NCI-H2196 (cell line): ENCODE data around the gene MUC5AC.

ENCODE experiments used
- DNase-seq: peaks from one replicate; lab custom pipeline; 2025; ENCODE audit not compliant: unreplicated experiment; lab: John Stamatoyannopoulos, UW

MUC5AC gene

DNA sequence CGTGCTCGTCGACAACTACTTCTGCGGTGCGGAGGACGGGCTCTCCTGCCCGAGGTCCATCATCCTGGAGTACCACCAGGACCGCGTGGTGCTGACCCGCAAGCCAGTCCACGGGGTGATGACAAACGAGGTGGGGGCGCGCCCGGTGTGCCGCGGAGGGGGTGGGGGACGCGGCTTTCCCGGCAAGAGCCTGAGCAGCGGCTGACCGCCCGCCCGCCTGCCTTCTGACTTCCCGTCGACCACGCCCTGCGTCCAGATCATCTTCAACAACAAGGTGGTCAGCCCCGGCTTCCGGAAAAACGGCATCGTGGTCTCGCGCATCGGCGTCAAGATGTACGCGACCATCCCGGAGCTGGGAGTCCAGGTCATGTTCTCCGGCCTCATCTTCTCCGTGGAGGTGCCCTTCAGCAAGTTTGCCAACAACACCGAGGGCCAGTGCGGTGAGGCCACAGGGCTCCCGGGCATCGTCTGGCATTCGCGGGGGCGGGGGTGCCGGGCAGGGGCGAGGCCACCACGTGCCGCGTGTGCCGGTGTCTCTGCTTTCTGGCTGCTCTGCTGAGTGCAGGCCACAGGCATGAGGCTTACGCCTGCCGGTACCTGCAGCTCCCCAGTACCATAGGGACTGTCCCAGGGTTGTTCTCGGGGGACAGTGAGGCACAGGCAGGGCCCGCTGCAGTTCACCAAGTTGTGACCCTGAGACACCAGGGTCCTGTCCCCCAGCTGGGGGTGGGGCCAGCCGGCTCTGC, 36.7 kb downstream of the MUC5AC start:
- no peak for DNase-seq

GRCh38 chr11:1194977-1195681, 37.4 kb downstream of the MUC5AC start:
- DNase-seq = no peak

DNA sequence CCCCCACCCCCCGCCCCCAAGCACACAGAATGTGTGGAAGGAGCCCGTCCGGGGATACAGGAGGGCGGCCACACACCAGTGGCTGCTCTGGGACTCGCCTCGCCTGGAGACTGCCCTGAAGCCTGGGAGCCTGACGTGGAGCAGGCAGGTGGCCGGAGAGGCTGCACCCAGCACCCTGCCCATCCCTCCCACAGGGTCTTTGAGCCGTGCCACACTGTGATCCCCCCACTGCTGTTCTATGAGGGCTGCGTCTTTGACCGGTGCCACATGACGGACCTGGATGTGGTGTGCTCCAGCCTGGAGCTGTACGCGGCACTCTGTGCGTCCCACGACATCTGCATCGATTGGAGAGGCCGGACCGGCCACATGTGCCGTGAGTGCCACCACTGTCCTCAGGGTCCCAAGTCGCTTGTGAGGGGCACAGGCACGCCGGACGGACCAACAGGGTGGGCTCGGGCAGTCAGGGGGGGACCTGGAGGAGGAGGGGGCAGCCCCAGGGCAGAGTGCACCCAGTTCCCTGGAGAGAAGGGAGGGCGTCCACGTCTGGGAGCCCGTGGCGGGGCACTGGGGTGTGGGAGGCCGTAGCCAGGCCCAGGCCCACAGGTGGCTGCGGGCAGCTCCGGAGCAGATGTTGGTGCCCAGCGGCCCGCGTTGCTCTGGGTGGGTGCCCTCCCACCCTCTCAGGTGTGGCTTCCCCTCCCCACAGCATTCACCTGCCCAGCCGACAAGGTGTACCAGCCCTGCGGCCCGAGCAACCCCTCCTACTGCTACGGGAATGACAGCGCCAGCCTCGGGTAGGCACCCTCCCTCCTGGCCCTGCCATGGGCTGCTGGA, 38.1 kb downstream of the MUC5AC start:
- DNase-seq = no peak

GRCh38 chr11:1196516-1197391, 39.0 kb downstream of the MUC5AC start:
- no peak for DNase-seq

GRCh38 chr11:1197431-1197885, 39.7 kb downstream of the MUC5AC start:
- no peak for DNase-seq

DNA sequence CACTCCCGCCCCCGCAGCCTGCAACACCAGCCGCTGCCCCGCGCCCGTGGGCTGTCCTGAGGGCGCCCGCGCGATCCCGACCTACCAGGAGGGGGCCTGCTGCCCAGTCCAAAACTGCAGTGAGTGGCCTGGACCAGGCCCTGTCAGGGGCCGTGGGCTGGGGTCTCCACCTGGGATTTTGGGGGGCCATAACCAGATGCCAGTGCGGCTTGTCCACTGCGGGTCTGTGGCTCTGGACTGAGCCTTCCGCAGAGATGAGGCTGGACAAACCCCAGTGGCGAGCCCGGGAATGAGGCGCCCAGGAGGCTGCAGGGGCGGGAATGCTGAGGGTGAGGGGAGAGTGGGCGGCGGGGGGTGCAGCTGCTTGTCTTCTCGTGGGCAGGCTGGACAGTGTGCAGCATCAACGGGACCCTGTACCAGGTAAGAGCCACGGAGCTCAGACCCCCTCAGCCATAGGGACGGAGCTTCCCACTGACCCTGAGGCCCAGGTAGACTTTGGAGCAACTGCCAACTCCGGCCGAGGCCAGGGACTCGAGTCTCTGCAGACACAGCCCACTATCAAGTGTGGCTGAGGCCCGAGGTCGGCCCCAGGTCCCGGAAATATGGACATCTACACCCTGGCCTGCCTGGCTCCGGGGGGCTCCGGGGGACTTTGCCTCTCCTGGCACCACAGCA, 40.3 kb downstream of the MUC5AC start:
- no peak for DNase-seq

DNA sequence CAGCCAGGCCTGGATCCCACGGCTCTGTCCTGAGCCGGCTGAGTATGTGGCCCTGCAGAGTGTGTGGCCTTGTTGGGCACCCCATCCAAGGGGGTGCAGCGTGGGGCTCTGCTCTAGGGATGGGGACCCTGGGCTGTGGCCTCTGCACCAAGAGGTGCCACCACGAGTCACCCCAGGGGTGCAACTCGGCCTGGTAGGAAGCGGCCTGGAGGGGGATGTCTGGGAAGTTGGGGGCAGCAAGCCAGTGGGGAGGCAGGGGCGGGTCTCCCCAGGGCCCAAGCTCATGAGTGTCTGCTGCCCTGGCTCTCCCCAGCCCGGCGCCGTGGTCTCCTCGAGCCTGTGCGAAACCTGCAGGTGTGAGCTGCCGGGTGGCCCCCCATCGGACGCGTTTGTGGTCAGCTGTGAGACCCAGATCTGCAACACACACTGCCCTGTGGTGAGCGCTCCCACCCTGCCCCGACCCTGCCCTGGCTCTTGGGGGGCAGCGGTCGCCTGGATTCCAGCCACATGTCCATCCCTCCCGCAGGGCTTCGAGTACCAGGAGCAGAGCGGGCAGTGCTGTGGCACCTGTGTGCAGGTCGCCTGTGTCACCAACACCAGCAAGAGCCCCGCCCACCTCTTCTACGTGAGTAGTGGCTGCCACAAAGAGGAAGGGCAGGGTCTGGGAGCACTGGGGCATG, 40.9 kb downstream of the MUC5AC start:
- DNase-seq = peak; percentile 26

DNA sequence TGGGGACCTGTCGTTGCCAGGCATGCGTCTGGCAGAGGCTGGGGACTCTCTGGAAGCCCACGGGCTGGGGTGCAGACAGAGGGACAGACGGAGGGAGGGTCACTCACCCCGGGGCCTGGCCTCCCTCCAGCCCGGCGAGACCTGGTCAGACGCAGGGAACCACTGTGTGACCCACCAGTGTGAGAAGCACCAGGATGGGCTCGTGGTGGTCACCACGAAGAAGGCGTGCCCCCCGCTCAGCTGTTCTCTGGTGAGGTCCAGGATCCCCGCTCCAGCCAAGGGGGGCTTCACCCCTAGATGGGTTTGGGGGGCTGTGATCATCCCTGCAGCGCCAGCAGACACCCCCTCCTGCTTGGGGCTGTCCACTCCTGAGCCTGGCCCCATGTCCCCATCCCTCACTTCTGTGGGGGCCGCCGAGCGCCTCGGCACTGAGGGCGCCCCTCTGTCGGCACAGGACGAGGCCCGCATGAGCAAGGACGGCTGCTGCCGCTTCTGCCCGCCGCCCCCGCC, 41.5 kb downstream of the MUC5AC start:
- DNase-seq = no peak

DNA sequence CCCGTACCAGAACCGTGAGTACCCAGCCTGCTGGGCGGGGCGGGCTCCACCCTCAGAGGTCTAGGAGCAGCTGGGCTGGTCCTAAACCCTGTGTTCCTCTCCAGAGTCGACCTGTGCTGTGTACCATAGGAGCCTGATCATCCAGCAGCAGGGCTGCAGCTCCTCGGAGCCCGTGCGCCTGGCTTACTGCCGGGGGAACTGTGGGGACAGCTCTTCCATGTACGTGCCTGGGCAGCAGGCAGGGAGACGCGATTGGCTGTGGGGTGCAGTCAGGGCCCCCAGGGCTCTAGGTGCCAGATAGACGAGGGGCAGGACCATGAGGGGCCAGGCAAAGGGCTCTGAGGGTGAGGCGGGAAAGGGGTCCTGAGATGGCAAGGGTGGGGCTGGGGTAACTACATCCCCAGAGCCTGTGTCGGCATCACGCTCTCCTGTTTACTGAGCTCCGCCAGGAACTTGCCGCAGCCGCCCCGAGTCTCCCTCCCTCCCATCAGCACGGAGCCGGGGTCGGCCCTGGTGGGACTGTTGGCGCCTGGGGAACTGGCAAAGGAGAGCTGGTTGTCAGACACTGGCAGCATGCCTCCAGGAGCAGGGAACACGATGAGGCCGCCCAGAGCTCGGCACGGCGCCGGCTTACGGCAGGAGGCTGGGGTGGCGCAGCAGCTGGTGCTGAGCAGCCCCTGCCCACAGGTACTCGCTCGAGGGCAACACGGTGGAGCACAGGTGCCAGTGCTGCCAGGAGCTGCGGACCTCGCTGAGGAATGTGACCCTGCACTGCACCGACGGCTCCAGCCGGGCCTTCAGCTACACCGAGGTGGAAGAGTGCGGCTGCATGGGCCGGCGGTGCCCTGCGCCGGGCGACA, 42.2 kb downstream of the MUC5AC start:
- DNase-seq = peak; percentile 62

GRCh38 chr11:1200611-1201191, 42.9 kb downstream of the MUC5AC start:
- no peak for DNase-seq

DNA sequence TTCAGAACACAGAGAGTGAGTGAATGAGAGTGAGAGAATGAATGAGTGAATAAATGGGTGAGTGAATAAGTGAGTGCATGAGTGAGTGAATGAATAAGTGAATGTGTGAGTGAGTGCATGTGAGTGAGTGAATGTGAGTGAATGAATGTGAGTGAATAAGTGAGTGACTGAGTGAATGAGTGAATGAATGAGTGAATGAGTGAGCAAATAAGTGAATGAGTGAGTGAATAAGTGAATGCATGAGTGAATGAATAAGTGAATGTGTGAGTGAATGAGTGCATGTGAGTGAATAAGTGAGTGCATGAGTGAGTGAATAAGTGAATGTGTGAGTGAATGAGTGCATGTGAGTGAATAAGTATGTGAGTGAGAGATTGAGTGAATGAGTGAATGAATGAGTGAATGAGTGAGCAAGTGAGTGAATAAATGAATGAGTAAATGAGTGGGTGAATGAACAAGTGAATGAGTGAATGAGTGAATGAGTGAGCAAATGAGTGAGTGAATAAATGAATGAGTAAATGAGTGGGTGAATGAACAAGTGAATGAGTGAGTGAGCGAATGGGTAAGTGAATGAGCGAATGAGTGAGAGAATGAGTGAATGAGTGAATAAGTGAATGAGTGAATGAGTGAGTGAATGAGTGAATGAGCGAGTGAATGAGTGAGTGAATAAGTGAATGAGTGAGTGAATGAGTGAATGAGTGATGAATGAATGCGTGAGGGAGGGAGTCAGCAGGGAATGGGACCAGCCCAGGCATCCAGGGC, 43.8 kb downstream of the MUC5AC start:
- no peak for DNase-seq

DNA sequence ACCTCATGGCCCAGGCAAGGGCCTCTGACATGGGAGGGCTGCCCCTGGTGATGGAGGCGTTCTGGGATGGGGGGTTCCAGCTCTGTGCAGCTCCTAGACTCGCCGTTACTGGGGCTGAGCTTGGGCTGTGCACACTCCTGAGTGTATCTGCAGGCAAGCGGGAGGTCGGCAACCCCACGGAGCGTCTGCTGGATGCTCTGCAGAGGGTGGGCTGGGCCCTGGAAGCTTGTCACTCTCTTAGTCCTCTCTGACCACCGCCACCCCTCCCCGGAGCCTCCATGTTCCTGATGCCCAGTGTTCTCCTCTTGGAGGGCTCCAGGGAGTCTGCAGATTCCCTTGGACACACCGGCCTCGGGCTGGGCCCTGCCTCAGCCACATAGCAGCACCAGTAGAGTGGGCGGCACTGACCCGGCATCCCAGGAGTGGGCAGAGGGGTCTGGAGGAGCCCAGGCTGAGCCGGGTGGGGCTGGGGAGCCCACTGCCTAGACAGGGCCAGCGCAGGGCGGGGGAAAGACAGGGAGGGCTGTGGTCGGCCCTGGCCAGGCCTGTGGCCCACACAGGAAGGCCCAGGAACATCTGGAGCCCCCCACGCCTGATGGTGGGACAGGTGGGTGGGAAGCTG, 44.5 kb downstream of the MUC5AC start:
- no peak for DNase-seq

GRCh38 chr11:1202776-1203504, 45.2 kb downstream of the MUC5AC start:
- DNase-seq = peak; percentile 68

DNA sequence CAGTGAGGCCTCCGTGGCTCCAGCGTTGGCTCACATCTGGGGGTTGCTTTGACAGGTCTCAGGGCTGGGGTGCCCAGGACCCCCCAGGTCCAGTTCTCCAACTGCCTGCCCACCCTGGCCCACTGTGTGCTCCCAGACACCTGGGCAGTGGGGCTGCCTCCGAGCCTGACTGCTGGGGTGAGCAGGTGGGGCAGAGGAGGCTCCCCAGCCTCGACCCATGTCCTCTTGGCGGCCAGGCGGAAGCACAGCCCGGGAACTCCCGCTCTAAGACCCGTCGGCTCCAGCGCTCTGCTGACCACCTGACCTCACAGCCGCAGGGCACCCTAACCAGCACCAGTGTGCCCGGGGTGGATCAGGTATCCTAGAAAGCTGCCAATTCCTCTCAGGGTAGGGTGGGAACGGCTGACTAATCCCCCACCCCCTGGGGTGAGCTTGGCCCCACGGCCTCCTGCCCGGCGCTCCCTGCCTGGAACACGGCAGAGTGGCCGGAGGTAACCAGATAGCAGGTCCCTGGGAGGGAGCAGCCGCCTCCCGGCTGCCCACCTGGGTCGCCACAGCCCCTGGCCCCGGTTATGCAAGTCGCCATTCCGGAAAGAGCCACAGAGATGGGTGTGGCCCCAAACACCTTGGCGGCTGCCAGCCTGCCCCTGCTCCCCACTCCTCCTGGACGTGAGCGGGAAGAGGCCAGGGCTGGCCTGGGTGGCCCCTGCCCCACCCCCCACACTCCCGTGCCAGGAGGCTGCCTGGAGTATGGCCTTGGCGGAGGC, 45.9 kb downstream of the MUC5AC start:
- peak; percentile 20 for DNase-seq

- no peak for DNase-seq
These were observed 46.8 kb downstream of the MUC5AC start for GRCh38 chr11:1204381-1205101.
